ENCODE measurements around the gene TBC1D22B. TPM values are rescaled to one million over a fixed set of nuclear protein-coding genes. Genes with fewer than 3 reads are reported as not detected.

The TBC1D22B gene
- total and polyA plus RNA-seq, 2 donors (not counting 3 experiments of a cell fraction or from before 2014, with no cell fraction given) = 13.1 to 13.6 TPM

GRCh38 chr6:37275350-37275749, 17.8 kb downstream of the TBC1D22B start:
- H3K9me1 ChIP-seq (replicated peaks; ENCODE audit: control insufficient read depth, extremely low read depth, insufficient read depth, low read length) = no peaks in the 10 kb centered on the region
- intact Hi-C loops (cut with micrococcal nuclease) = no loop called here

More at GRCh38 chr6:37275350-37275749, 17.8 kb downstream of the TBC1D22B start:
- Histone ChIP-seq H3K9ac (replicated peaks; ENCODE audit: extremely low read depth, insufficient read depth, low read length) (no peak overlapping the region), H4K20me1 (replicated peaks; ENCODE audit: control insufficient read depth, extremely low read depth, insufficient read depth, low read length) (peaks cover 2% of the 10 kb centered on the region), H3K4me3 (replicated peaks in 1 of 3; ENCODE audit: insufficient read depth in 1 of 3, low read depth in 1 of 3, low read length in 3 of 3) (no peak overlapping the region), H3K9me3 (replicated peaks; ENCODE audit: control insufficient read depth, insufficient read depth, low read length) (no peaks in the 10 kb centered on the region), H3K27me3 (ENCODE audit: control insufficient read depth in 2 of 2, insufficient read depth in 2 of 2, low read length in 2 of 2) (no peaks in the 10 kb centered on the region), H2AFZ (ENCODE audit: low read depth, low read length) (no peak overlapping the region), H3K27ac (ENCODE audit: insufficient read depth, low read depth, low read length) (no peak overlapping the region), H3K36me3 (ENCODE audit: control insufficient read depth in 2 of 2, extremely low read depth in 1 of 2, insufficient read depth in 2 of 2, low read length in 2 of 2) (peaks cover 2 to 6% of the 10 kb centered on the region in 2 experiments), H3K4me2 (ENCODE audit: insufficient read depth, low read length) (no peak overlapping the region), H3K79me2 (ENCODE audit: control insufficient read depth, insufficient read depth, low read length) (peaks cover 19% of the 10 kb centered on the region), H3K4me1 (ENCODE audit: control insufficient read depth, extremely low read depth, insufficient read depth, low read length) (no peaks in the 10 kb centered on the region)
- CTCF ChIA-PET = interaction anchor here (1.3 kb wide), 1 partner anchor 24 kb away, joined by 3 read pairs; no protein-coding TSS in a partner anchor
- BruUV-seq (replicated peaks) = no TSS peak
- dilution Hi-C loops (cut with MboI; ENCODE audit: extremely low pct_ligation_motif_present, low sequenced_read_pairs) = no loop called here
- DNase-seq (ENCODE audit: low read depth, low spot score) = no peak
- TF ChIP-seq MAX (IDR thresholded peaks at IDR 0.05; ENCODE audit: insufficient read depth, insufficient read length) (no peak), GATA2 (IDR thresholded peaks at IDR 0.05; ENCODE audit: insufficient read depth, insufficient read length, low read depth, low read length) (no peak), EZH2 (IDR thresholded peaks at IDR 0.05; ENCODE audit: borderline replicate concordance, low read depth, low read length, severe bottlenecking) (no peak), CTCF (IDR thresholded peaks at IDR 0.05; ENCODE audit: extremely low read depth in 1 of 2, insufficient read depth in 1 of 2, low read depth in 1 of 2, low read length in 2 of 2) (no peak), MYC (IDR thresholded peaks at IDR 0.05; ENCODE audit: low read depth, low read length) (no peak), POLR2A (IDR thresholded peaks at IDR 0.05; ENCODE audit: low read depth, low read length) (no peak), JUN (IDR thresholded peaks at IDR 0.05; ENCODE audit: borderline replicate concordance, insufficient read depth, insufficient read length, low read depth) (no peak), FOS (IDR thresholded peaks at IDR 0.05; ENCODE audit: borderline replicate concordance, insufficient read depth, low read length) (no peak), POLR2AphosphoS5 (IDR thresholded peaks at IDR 0.05; ENCODE audit: insufficient read depth, low read depth, low read length) (no peak)
- POLR2A ChIA-PET = no interaction called here
- FAIRE-seq = no peak

Measured in endothelial cell of umbilical vein (primary cell).